H7 (cell line): ENCODE measurements around the gene MRTFA. TPM values are rescaled to one million over a fixed set of nuclear protein-coding genes. Genes with fewer than 3 reads are reported as not detected.

Experiments used
- DNase-seq: peaks from one replicate; pipeline ENCODE4 v3.0.0; 2012
- H3K27me3 ChIP-seq: 2 replicates; pipeline ENCODE4 v1.6.0; 2011; ENCODE audit warnings: mild to moderate bottlenecking, low read length; ENCODE audit not compliant: control insufficient read depth, insufficient read depth
- H3K36me3 ChIP-seq: replicated peaks from 2 replicates; pipeline ENCODE4 v1.5.1; 2011; ENCODE audit warnings: low read length; ENCODE audit not compliant: control insufficient read depth, insufficient read depth
- H3K4me3 ChIP-seq: 2 replicates; pipeline ENCODE4 v1.5.1; 2011; ENCODE audit warnings: low read depth, mild to moderate bottlenecking, control low read depth, low read length, moderate library complexity; ENCODE audit not compliant: insufficient read depth
- total RNA-seq: library from RNA; depleted of rRNA; stranded (reverse); fragments of >200 nt; shearing (Covaris generic); gene quantifications from 2 replicates; pipeline ENCODE4 v1.2.3, GENCODE V29; 2014

The MRTFA gene
- total RNA-seq, 1 experiment from 2014 or later: 26.2 TPM

- Histone ChIP-seq H3K27me3 (no peaks in the 10 kb centered on the region), H3K36me3 (no peaks in the 10 kb centered on the region), H3K4me3 (no peak overlapping the region)
- no peak for DNase-seq
These were observed 194.6 kb downstream of the MRTFA start for GRCh38 chr22:40441761-40442390.

- Histone ChIP-seq H3K4me3 (no peak overlapping the region), H3K36me3 (no peaks in the 10 kb centered on the region), H3K27me3 (no peaks in the 10 kb centered on the region)
- peak; percentile 71 for DNase-seq
These were observed 199.8 kb downstream of the MRTFA start for GRCh38 chr22:40436505-40437431.

- H3K4me3 ChIP-seq: no peak overlapping the region
- peaks cover 3% of the 10 kb centered on the region for H3K36me3 ChIP-seq
- no peaks in the 10 kb centered on the region for H3K27me3 ChIP-seq
- no peak for DNase-seq
These were observed 201.8 kb downstream of the MRTFA start for GRCh38 chr22:40434745-40435144.

- peaks cover 8% of the 10 kb centered on the region for H3K36me3 ChIP-seq
- no peaks in the 10 kb centered on the region for H3K27me3 ChIP-seq
- no peak for DNase-seq
- no peak overlapping the region for H3K4me3 ChIP-seq
These were observed 202.4 kb downstream of the MRTFA start for GRCh38 chr22:40434106-40434505.

- H3K36me3 ChIP-seq: peaks cover 8% of the 10 kb centered on the region
- H3K4me3 ChIP-seq: no peak overlapping the region
- no peak for DNase-seq
These were observed 203.0 kb downstream of the MRTFA start for GRCh38 chr22:40433416-40434090.

GRCh38 chr22:40432625-40433024 lies 203.9 kb downstream of the MRTFA start:
- H3K4me3 ChIP-seq: no peak overlapping the region
- DNase-seq: no peak
- H3K36me3 ChIP-seq: peaks cover 8% of the 10 kb centered on the region
- H3K27me3 ChIP-seq: no peaks in the 10 kb centered on the region

More at GRCh38 chr22:40433416-40434090, 203.0 kb downstream of the MRTFA start:
- H3K27me3 ChIP-seq: no peaks in the 10 kb centered on the region

GRCh38 chr22:40432157-40432556 lies 204.4 kb downstream of the MRTFA start:
- no peak for DNase-seq
- Histone ChIP-seq H3K36me3 (peaks cover 8% of the 10 kb centered on the region), H3K4me3 (no peak overlapping the region), H3K27me3 (no peaks in the 10 kb centered on the region)

GRCh38 chr22:40430991-40431390 lies 205.5 kb downstream of the MRTFA start:
- DNase-seq: no peak
- H3K4me3 ChIP-seq: no peak overlapping the region
- H3K36me3 ChIP-seq: peaks cover 8% of the 10 kb centered on the region
- H3K27me3 ChIP-seq: no peaks in the 10 kb centered on the region

- H3K27me3 ChIP-seq: no peaks in the 10 kb centered on the region
- DNase-seq: no peak
These were observed 207.0 kb downstream of the MRTFA start for GRCh38 chr22:40429481-40429880.

GRCh38 chr22:40428796-40429195 lies 207.7 kb downstream of the MRTFA start:
- DNase-seq: no peak
- no peaks in the 10 kb centered on the region for H3K27me3 ChIP-seq
- H3K36me3 ChIP-seq: peaks cover 13% of the 10 kb centered on the region
- H3K4me3 ChIP-seq: no peak overlapping the region

More at GRCh38 chr22:40429481-40429880, 207.0 kb downstream of the MRTFA start:
- H3K4me3 ChIP-seq: no peak overlapping the region
- peaks cover 13% of the 10 kb centered on the region for H3K36me3 ChIP-seq

GRCh38 chr22:40426594-40427333 lies 209.8 kb downstream of the MRTFA start:
- Histone ChIP-seq H3K27me3 (no peaks in the 10 kb centered on the region), H3K36me3 (peaks cover 14% of the 10 kb centered on the region), H3K4me3 (no peak overlapping the region)
- DNase-seq: no peak

GRCh38 chr22:40425082-40425481 lies 211.4 kb downstream of the MRTFA start:
- DNase-seq: no peak
- H3K36me3 ChIP-seq: peaks cover 16% of the 10 kb centered on the region
- no peak overlapping the region for H3K4me3 ChIP-seq
- no peaks in the 10 kb centered on the region for H3K27me3 ChIP-seq

GRCh38 chr22:40423882-40424640 lies 212.5 kb downstream of the MRTFA start:
- peaks cover 18% of the 10 kb centered on the region for H3K36me3 ChIP-seq
- H3K27me3 ChIP-seq: no peaks in the 10 kb centered on the region
- H3K4me3 ChIP-seq: no peak overlapping the region
- DNase-seq: no peak
